ENCODE measurements around the gene NCOA4. TPM values are rescaled to one million over a fixed set of nuclear protein-coding genes. Genes with fewer than 3 reads are reported as not detected.
"Not testable (repeated sequence)": the region's sequence is repeated elsewhere in the genome, so short reads cannot be mapped to it uniquely, and the experiment has no call there.

The NCOA4 gene
- polyA plus RNA-seq, 3 donors: 188 to 211 (median 190) TPM

DNA sequence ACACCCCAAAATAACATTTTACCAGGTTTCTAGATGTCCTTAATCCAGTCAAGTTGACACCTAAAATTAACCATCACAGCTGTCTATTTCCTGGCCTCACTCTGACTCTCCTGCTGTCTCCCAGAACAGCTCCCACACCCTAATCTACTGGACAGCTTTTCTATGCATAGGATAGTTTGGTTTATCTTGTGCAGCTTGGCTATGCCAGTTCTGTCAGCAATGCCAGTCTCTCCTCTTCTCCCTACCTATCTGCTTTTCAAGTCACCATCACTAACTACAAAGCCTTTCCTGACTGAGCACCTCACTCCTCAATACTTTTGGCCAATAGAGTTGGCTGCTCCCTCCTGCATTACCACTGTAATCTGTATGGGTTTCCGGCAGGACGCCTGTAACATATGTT lies 5.0 kb downstream of the NCOA4 start:
- DNase-seq: no peak

DNA sequence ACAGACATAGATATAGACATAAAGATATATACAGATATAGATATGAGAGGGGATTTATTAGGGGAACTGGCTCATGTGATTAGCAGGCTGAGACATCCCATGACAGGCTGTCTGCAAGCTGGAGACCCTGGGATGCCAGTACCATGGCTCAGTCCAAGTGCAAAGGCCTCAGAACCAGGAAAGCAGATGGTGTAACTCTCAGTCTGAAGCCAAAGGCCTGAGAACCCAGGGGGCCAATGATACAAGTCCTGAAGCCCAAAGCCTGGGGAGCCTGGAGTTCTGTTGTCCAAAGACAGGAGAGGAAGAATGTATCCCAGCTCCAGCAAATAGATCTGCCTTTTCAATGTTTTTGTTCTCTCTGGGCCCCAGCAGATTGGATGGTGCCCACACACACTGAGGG lies 5.5 kb downstream of the NCOA4 start:
- DNase-seq: no peak

DNA sequence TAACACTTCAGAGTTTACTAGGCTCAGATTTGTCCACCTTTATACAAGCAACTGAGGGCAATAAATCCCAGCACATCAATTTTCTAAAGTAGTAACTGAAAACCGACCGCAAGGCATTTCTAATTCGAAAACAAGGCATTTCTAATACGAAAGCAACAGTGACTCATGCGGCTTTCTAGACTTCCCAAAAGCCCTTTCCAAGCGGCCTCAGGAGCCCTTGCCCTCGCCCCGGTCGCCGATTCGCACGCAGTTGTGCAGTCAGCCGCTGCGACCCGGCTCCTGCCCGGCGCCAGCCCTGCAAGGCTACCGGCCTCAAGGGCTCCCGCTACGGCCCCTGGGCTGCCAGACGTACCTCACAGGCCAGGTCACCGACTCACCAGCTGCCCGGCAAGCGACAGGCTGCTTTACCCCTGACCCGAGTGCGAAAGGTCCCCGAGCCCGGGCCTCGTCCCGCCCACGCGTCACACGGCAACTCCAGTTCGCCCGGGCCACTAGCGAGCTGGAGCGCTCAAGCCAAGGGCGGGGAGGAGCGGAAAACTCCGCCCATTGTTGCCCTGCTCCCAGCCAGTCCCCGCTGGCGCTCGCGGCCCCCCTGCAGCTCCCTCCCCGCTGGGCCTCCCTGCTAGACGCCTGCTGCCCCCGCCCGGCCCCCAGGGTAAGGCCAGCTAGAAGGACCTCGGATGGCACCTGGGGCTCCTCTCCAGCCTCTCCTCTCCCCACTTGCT lies 7.3 kb downstream of the NCOA4 start:
- DNase-seq: peak; percentile 85

DNA sequence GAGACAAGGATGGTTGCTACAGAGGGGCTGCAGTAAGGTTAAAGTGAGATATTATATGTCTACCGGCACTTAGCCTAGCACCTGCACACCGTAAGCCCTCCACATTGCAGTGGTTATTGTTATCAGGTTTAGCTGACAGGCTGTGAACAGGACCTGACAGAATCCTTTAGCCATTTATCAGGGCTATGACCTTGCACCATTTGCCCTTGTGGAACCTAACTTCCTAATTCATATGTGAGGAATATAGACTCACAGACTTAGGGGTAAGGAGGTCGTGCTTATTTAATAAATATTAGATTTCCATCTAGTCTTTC lies 10.1 kb downstream of the NCOA4 start:
- no peak for DNase-seq

DNA sequence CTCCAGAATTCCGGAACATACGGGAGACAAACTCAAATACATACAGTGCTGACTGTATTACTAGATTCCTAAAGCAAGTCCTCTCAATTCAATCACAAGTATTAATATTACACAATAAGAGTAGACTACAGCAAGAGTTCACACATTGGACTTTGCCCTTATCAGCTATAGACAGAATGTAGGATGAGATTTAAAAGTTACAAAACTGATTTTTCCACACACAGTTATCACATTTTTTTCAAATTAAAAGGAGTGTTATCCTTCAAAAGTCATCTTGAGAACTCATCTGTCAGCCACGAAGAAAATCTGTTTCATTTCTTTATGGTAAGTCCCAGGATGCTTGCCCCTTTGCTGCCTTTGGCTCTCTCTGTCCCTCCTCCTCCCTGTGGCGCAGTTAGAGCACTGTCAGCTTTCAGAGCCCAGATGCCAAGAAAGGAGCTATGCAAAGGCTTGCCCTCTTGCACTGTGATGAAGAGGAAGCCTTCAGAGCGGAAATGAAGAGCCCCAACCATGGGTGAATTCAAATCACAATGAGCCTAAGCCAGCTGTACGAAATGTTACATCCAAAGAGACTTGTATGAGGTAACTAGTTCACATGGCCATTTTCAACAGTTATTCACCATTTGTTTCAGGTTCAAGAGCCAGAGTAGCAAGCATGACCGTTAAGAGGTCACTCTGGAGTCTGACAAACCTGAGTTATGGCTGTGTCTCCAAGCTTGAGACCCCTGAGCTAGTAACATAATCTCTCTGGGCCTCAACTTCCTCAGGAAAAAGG lies 10.7 kb downstream of the NCOA4 start:
- no peak for DNase-seq

DNA sequence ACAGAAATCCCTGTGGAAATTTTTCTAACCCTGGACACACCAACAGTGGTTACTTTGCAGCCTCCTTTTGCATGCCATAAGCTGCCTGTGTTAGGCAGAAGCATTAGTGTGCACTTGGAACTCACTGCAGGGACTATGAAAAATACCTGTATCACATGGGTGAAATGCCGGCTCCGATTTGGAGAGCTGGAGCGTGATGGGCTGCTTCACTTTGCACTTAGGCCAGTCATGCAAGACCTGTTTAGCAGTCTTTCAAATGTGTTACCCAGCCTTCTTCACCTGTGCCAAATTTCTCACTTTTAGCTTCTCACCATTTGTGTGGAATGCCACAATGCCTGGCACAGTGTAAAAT lies 11.3 kb downstream of the NCOA4 start:
- no peak for DNase-seq

DNA sequence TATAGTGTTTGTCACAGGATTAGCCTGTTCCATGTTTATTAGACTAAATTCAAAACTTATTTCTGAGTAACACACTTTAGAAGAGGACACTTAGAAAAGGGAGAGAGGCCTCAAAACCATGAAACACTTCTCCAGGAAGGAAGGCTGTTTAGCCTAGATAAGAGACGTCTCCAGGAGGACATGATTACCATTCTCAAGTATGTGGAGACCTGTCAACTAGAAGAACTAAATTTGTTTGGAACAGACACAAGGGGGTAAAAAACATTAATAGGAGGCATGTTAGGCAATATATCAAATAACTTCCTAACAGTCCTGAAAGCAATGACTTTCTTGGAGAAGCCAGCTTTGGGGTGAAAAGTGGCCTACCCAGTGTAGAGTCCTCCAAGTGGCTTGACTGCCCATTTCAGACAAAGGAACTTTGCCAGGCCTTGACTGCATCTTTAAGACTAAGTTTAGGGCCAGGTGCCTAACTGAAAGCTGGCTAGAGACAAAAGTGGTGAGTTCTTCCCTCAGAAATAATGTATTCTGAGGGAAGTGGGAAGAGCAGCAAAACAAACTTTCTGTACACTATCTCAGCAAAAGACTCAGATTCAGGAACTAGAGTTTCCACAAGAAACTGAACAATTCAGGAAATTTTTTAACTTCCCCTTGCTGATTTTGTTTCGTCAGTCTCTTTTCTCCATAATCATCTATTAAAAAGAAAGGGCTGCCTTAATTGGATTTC lies 11.8 kb downstream of the NCOA4 start:
- no peak for DNase-seq

DNA sequence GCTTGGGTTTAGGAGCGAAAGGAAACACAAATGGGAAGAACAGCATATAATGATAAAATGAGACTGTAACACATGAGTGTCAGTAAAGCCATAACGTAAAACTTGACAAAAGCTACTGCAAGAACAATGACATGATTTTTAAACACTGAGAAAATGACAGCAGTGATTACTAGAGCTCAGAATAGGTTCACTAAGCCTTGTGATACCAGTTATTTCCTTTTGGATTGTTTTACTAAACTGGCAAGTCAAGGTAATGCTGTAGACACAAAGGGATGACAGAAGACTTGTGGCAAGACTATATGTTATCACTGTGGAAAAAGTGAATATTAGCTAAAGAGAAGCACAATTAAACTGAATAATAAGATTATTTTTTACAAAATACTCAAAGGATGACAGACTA lies 12.7 kb downstream of the NCOA4 start:
- DNase-seq: no peak

DNA sequence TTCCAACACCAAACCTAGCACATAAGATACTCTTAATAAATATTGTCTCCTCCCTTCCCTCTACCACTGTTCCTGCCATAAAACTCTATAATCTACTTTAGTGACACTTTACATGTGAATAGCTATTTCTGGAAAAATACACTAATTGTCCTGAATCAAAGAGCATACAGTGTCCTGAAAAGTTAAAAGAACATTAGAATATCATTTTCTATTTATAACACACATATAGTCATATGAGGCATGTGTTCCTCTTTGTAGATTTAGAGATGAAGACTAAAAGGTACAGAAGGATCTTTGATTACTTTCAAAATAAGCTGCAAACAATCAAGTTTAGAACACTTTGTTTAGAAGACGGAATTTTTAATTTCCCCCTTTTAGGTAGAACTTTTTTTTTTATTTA lies 13.6 kb downstream of the NCOA4 start:
- no peak for DNase-seq

DNA sequence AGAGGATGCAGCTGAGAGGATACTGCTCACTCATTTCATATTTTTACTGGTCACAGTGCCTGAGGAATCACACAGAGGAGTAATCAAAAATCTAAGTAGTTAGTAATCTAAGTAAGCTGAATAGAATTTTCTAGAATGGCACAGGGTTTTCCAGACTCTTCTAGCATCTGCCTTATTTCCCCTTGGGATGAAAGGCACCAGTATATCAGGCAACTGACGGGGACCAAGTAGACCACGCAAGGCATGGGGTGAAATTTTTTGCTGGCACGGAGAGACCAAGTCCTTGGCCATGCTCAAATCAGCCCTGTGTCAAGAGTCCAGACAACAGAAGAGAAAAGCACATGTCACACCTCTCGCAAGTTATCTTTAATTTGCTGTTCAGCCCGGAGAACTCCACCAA lies 14.2 kb downstream of the NCOA4 start:
- no peak for DNase-seq

DNA sequence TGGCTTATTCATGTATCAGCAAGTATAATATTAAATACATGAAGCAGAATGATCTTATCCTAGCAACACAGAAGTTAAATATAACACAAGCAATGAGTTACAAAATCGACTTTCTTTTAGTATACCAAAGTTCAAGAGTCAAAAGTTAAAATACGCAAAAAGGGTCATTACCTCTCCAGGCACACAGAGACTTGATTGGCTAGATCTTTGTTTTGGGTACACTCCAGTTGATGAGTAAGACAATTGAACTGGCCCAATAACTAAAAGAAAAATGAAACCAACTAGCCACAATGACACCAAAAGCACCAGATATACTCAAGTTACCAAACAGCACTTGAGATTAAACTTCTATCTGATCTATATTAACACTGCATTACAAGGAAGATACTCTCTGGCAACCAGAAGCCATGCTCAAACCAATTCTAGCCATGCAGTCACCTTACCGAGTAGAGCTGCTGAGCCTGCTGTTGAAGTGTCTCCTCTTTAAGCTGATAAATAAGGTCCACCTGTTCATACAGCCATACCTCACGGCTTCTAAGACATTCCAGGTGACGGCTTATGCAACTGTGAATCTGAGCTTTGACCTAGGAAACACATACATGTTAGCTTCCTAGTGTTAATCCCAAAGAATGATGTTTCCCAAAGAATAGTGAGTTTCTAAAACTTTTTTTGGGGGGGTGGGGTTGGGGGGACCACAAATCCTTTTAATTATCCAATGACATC lies 15.6 kb downstream of the NCOA4 start:
- no peak for DNase-seq

DNA sequence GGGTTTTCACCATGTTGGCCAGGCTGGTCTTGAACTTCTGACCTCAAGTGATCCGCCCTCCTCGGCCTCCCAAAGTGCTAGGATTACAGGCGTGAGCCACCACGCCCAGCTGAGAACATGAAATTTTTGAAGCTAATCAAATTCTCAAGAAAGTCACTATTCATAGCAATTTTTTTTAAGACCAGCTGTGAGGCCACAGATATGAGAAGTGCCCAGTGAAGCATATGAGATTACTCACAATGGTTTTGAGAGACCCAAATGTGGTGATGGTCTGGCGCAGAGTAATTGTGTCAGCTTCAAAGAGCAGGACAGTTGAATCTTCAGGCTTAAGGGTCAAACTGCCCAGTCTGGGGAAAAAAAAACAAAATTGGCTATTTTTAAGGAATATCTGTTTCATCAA lies 16.2 kb downstream of the NCOA4 start:
- no peak for DNase-seq

DNA sequence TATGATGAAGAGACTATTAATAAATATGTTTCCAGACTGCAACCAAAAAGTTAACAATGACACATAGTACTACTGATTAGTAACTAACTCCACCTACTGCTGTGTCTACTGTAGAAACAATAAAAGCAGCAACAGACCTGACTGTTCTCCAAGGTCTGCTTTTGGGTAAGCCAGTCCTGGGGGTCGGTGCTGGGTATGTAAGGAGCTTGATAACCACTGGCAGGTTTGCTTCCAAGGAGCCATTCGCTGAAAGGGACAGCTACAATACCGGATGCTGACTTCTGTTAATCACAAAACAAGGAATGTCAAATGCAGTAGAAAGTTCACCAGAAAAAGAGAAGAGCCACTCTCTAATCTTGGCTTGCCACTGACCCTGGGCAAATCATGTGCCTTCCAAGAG lies 17.7 kb downstream of the NCOA4 start:
- no peak for DNase-seq

DNA sequence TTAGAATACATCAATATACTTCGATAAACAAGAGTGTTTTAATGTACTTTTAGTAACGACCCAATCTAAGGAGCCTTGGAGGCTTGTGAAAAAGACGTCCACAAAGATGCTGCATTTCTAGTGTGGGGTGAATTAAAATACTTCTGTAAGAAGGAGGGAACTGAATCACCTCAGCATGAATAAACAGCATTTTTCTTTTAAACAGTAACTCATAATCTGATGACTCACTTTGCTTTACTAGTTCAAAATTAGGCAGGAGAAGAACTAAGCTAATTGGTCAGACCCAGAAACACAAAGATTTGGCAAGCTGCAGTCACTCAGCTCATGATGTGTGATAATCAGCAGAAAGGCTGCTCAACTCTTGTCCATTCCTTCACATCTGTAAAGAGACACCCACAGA lies 24.2 kb downstream of the NCOA4 start:
- no peak for DNase-seq

DNA sequence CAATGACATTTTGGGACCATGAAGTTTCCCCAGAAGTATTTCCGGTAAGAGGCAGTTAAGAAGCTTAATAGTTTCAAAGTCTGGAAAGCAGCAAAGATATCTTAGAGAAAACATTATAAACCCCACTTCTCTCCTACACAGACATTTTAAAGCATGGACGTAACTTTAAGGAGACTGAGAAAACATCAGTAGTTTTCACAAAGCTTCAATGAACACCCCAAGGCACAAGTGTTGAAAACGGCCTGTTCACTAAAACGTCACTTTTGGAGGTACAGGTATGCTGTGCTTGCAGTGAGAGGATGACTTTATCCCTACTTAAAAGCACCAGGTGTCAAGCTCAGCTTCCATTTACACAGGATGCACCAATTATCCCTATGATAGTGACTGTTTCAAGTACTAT lies 25.0 kb downstream of the NCOA4 start:
- no peak for DNase-seq

DNA sequence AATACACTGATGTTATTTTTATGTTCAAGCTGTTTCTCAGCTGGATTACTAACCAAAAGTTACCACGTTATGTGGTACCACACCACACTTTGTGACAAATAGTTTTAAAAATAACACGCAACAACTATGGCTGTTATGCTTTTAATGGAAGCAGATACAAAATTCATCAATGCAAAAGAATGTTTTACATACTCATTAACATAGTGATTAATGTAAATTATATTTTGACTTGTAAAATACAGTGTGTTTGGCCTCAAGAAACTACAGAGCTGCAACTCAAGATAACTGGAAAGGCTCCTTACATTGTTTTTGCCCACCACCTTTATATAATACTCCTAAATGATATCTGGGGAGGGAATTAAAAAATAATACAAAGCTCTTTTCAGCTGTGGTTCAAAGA lies 25.5 kb downstream of the NCOA4 start:
- no peak for DNase-seq

DNA sequence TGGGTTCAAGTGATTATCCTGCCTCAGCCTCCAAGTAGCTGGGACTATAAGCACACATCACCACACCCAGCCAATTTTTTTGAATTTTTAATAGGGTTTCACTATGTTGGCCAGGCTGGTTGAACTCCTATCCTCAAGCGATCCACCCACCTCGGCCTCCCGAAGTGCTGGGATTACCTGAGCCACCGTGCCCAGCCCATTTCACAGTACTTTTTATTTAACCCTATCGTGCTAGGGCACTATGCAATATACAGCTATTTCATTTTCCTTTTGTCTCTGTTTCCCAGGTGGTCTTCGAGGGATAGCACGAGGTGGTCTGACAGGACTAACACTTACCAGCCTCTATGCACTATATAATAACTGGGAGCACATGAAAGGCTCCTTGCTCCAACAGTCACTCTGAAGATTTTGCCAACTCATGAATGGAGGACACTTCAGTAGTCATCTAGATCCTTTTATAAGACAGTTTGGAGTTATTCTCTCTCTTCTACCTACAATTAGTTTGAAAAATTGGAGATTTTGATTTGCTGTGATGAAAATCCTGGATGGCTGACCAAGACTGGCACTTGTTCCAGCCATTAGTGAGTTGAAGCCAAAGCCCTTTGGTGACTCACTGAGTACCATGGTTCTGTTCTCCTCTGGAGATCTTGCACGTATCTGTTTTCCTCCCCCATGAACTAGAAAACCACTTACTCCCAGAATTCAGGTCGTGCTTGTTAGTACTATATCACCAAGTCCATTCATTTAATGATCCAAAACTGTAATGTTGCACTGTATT lies 27.3 kb downstream of the NCOA4 start:
- DNase-seq: no peak

DNA sequence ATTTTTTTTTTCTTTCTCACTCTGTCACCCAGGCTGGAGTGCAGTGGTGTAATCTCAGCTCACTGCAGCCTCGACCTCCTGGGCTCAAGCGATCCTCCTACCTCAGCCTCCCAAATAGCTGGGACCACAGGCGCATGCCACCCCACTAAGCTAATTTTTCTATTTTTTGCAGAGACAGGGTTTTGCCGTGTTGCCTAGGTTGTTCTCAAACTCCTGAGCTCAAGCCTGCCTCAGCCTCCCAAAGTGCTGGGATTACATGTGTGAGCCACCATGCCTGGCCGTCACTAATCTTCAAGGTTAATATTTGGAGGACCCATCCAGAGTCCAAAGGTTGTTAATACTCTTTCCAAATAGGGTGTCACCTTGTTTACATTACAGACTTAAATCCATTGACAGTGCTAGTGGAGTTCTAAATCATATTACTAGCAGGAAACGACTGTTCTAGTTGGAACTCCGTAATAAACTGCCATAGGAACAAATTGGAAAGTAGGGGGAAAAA lies 28.2 kb downstream of the NCOA4 start:
- DNase-seq: not testable (repeated sequence)

DNA sequence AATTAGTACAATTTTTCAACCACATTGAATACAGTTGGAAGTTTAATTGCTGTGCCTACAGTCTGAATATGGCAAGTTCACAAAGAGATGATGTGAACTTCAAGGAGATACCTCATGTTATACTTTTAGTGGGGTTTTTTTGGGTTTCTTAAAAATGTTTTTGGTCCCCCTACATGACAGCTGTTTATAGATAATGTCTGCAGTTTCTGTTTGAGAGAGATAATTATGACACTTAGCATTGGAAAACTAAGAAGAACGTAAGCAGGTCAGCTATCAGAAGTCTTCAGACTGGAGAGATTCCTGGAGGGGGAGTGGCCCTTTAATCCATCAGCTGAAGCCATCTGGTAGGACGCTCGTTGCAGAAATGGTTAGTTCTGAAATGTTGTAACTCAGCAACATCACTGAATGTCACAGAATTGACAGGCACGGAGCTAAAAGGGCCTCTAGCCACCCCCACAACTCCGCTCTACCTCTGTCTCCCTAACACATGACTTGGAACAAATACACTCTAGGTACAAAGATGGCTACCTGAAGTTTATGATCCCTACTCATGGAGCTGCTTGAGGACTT lies 29.2 kb downstream of the NCOA4 start:
- no peak for DNase-seq

DNA sequence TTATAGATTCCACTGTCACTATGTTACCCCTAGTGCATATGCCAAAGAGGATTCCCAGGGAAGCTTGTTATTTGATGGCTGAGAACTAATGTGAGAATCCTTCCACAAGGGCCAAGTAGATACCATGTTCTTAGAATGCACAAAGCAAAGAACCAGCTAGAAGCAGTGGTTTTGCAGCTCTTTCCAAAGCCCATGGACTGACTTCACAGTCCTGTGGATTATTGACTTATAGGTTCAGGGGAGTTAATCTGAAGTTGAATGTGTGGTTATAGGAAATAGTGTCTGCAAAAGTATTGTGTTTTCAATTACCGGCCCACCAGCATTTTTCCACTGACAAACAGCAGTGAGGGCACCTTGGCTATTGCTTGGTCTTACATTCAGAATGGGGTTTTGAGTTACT lies 29.9 kb downstream of the NCOA4 start:
- DNase-seq: no peak

DNA sequence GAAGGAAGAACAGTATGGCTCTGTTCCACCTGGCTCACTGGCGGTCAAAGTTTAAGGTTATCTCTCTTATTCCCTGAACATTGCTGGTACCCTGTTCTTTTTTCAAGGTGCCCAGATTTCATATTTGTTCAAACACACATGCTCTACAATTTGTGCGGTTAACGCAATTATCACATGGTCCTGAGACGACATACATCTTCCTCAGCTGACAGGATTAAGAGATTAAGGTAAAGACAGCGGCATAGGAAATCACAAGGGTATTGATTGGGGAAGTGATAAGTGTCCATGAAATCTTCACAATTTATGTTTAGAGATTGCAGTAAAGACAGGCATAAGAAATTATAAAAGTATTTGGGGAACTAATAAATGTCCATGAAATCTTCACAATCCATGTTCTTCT lies 30.5 kb downstream of the NCOA4 start:
- not testable (repeated sequence) for DNase-seq

All from renal pelvis (tissue), 4 donors.